AG04449 (cell line): ENCODE data around the gene PRKD1.

ENCODE experiments used
- CTCF ChIA-PET: fragments of 350-600 bp; formaldehyde crosslinking; extraction: SDS; loops from one replicate; lab custom pipeline; 2021; ENCODE audit warnings: antibody characterized with exemption; lab: Yijun Ruan, JAX
- POLR2A ChIA-PET: fragments of 400-600, 350-600 bp; formaldehyde crosslinking; extraction: SDS; loops from one replicate; lab custom pipeline; 2020; ENCODE audit warnings: antibody characterized with exemption, inconsistent platforms; lab: Yijun Ruan, JAX
- DNase-seq: peaks from one replicate; pipeline ENCODE4 v3.0.0-alpha.2; 2010; ENCODE audit warnings: low read depth, low spot score
- H3K4me3 ChIP-seq: 2 replicates; pipeline ENCODE4 v1.5.1; 2011; ENCODE audit warnings: low read depth, mild to moderate bottlenecking, control low read depth, low read length
- CTCF ChIP-seq: IDR thresholded peaks from one replicate; pipeline ENCODE4 v1.5.1; 2011; ENCODE audit warnings: mild to moderate bottlenecking, moderate library complexity, low read length, control low read depth, inconsistent platforms; ENCODE audit not compliant: insufficient read depth; ENCODE audit errors: missing control alignments

The PRKD1 gene

GRCh38 chr14:29838752-29839151, 88.9 kb downstream of the PRKD1 start:
- DNase-seq, result no peak
- no peak for TF ChIP-seq CTCF
- POLR2A ChIA-PET, result no interaction called here
- H3K4me3 ChIP-seq, result no peak overlapping the region
- CTCF ChIA-PET, result no interaction called here

DNA sequence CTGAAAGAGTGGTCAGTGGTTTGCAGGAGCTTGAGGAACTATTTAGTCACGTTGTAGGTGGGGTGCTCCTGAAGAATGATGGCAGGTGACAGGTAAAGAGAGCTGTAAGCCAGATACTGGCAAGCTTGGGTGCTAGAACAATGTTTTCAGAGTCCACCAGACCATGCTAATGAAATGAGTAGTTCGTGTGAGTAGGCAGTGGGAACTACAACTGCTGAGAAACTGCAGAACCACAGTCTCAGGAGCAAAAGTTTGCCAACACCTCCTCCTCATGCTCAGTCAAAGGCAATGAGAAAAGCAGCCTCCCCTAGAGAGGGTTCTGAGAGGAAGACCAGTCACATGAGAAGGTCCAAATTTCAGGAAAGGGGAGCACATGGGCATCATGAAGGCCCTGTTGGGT, 91.3 kb downstream of the PRKD1 start:
- DNase-seq, result no peak
- ChIA-PET CTCF (no interaction called here), POLR2A (no interaction called here)
- no peak overlapping the region for H3K4me3 ChIP-seq
- no peak for TF ChIP-seq CTCF

DNA sequence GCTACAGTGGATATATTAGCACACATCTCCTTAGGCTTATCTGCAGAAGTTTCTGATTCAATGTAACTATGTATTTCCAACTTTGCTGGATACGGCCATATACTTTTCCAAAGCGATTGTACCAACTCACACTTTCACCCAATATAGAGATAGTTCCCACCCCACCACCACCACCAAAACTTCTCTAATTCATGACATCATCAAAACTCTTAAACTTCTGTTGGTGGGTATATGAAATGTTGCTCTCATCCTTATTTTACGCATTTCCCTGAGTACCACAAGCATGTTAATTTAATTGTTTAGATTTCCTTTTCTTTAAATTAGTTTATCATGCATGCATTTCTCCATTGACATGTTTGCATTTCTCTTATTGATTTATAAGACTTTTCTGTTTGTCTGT, 95.6 kb downstream of the PRKD1 start:
- TF ChIP-seq CTCF, result no peak
- no peak for DNase-seq
- POLR2A ChIA-PET, result no interaction called here
- CTCF ChIA-PET, result no interaction called here
- H3K4me3 ChIP-seq, result no peak overlapping the region

DNA sequence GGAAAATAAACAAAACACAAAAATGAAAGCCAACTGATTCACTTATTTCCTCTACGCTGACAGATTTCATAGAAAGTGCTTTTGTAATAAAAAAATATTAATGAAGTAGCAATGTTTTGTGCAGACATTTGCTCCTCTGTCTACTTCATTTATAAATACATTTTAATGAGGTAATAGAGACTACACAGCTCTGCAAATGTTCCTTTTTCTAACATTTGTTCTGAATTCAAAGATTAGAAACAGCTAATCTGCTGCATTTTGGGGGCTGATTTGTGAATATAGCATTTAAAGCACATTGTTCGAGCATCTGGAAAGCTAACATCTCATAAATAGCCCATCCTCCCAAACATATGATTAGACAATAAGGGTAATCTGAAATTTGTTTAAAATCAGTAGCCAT, 97.8 kb downstream of the PRKD1 start:
- DNase-seq, result no peak
- H3K4me3 ChIP-seq, result no peak overlapping the region
- CTCF ChIA-PET, result no interaction called here
- POLR2A ChIA-PET, result no interaction called here
- TF ChIP-seq CTCF, result no peak

DNA sequence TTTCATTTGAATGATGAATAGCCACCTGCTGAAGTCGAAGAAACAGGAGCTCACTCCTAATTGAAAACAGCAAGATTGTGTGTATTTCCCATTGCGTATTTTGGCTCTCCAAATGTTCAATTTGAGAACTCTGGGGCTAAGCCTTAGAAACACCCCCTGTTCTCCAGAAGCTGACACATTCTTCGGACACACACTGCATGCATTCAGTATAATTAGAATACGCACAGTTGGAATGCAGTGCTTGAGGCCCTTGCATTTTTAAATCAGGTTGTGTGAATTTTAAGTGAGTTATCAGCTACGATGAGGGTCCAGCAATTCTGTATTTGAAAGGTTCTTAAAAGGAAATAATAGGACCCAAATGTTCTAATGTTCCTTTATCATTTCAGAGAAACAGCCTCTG, 103.8 kb downstream of the PRKD1 start:
- no peak overlapping the region for H3K4me3 ChIP-seq
- POLR2A ChIA-PET, result no interaction called here
- no peak for DNase-seq
- TF ChIP-seq CTCF, result no peak
- CTCF ChIA-PET, result no interaction called here

- no peak overlapping the region for H3K4me3 ChIP-seq
- no peak for TF ChIP-seq CTCF
- ChIA-PET POLR2A (no interaction called here), CTCF (no interaction called here)
- no peak for DNase-seq
Observed at GRCh38 chr14:29822430-29822709, 105.3 kb downstream of the PRKD1 start.
